Hepatocyte (in vitro differentiated cells): Measurements from ENCODE around the gene SORT1. TPM values are rescaled to one million over a fixed set of nuclear protein-coding genes. Genes with fewer than 3 reads are reported as not detected.

Source experiments
- DNase-seq: peaks from one replicate; pipeline ENCODE4 v3.0.0-alpha.2; 2016; ENCODE audit warnings: low spot score
- H2AFZ ChIP-seq: fragments of 200-600 bp; sonication (generic); 2 replicates; pipeline ENCODE4 v1.6.0; 2016; ENCODE audit warnings: antibody characterized with exemption, mild to moderate bottlenecking
- H3K27ac ChIP-seq: fragments of 200-600 bp; sonication (generic); 2 replicates; pipeline ENCODE4 v1.5.1; 2016; ENCODE audit warnings: mild to moderate bottlenecking
- H3K27me3 ChIP-seq: fragments of 200-600 bp; sonication (generic); 2 replicates; pipeline ENCODE4 v1.6.1; 2016
- H3K36me3 ChIP-seq: fragments of 200-600 bp; sonication (generic); replicated peaks from 2 replicates; pipeline ENCODE4 v1.5.1; 2016; ENCODE audit warnings: low read depth; ENCODE audit not compliant: insufficient read depth
- H3K4me1 ChIP-seq: fragments of 200-600 bp; sonication (generic); 2 replicates; pipeline ENCODE4 v1.5.1; 2016; ENCODE audit warnings: mild to moderate bottlenecking, moderate library complexity; ENCODE audit not compliant: insufficient read depth
- H3K4me2 ChIP-seq: fragments of 200-600 bp; sonication (generic); 2 replicates; pipeline ENCODE4 v1.6.0; 2016
- H3K4me3 ChIP-seq: fragments of 200-600 bp; sonication (generic); 2 replicates; pipeline ENCODE4 v1.5.1; 2016; ENCODE audit warnings: mild to moderate bottlenecking
- H3K79me2 ChIP-seq: fragments of 200-600 bp; sonication (generic); 2 replicates; pipeline ENCODE4 v1.6.0; 2017; ENCODE audit warnings: mild to moderate bottlenecking
- H3K9me2 ChIP-seq: fragments of 200-600 bp; sonication (generic); replicated peaks from 2 replicates; pipeline ENCODE4 v1.6.0; 2017; ENCODE audit warnings: mild to moderate bottlenecking; ENCODE audit not compliant: insufficient read depth
- H3K9me3 ChIP-seq: fragments of 200-600 bp; sonication (generic); 2 replicates; pipeline ENCODE4 v1.5.1; 2016; ENCODE audit warnings: low read depth, mild to moderate bottlenecking
- H4K20me1 ChIP-seq: fragments of 200-600 bp; sonication (generic); 2 replicates; pipeline ENCODE4 v1.6.0; 2016; ENCODE audit warnings: mild to moderate bottlenecking; ENCODE audit not compliant: insufficient read depth, poor library complexity, severe bottlenecking
- CTCF ChIP-seq: fragments of 200-600 bp; sonication (generic); IDR thresholded peaks from 2 replicates; pipeline ENCODE4 v1.5.1; 2016; ENCODE audit warnings: antibody characterized with exemption, mild to moderate bottlenecking; ENCODE audit not compliant: poor library complexity
- EZH2 ChIP-seq: fragments of 200-600 bp; sonication (generic); IDR thresholded peaks from 2 replicates; pipeline ENCODE4 v1.6.1; 2016; ENCODE audit warnings: antibody characterized with exemption, mild to moderate bottlenecking, borderline replicate concordance
- EZH2phosphoT487 ChIP-seq: fragments of 200-600 bp; sonication (generic); IDR thresholded peaks from one replicate; pipeline ENCODE4 v1.6.1; 2018; ENCODE audit warnings: antibody characterized with exemption, mild to moderate bottlenecking, low read depth, moderate library complexity; ENCODE audit not compliant: unreplicated experiment, severe bottlenecking
- WGBS: methylation state at CpG from one replicate; pipeline ENCODE4 v1.1.6; 2016; ENCODE audit warnings: low lambda C conversion rate; ENCODE audit errors: missing lambda C conversion rate; 5-methylcytosine and 5-hydroxymethylcytosine counted together
- polyA plus RNA-seq: library from polyadenylated mRNA; unstranded; fragments of >200 nt; fragmentation: Nextera tagmentation; extraction: Ambion mirVana; gene quantifications from 2 replicates; pipeline ENCODE4 v1.2.1, GENCODE V29; 2016
- total RNA-seq: library from RNA; depleted of rRNA; stranded (reverse); fragments of >200 nt; gene quantifications from 2 replicates; pipeline ENCODE4 v1.2.3, GENCODE V29; 2014

Gene SORT1
- total and polyA plus RNA-seq, 2 experiments from 2014 or later, result 43.7 to 59.3 TPM

GRCh38 chr1:109338608-109339007 lies 59.1 kb downstream of the SORT1 start:
- H3K9me2 ChIP-seq, result no peaks in the 10 kb centered on the region
- no peaks in the 10 kb centered on the region for H3K27me3 ChIP-seq
- DNase-seq, result no peak
- no peak for TF ChIP-seq EZH2phosphoT487
- no peak for TF ChIP-seq CTCF
- no peak for TF ChIP-seq EZH2
- no peaks in the 10 kb centered on the region for H3K79me2 ChIP-seq
- H3K4me2 ChIP-seq, result no peak overlapping the region
- no peaks in the 10 kb centered on the region for H3K9me3 ChIP-seq
- H3K4me1 ChIP-seq, result no peaks in the 10 kb centered on the region
- H2AFZ ChIP-seq, result no peak overlapping the region
- 93% methylated on average over 3 of the region's 3 CpGs for WGBS
- H4K20me1 ChIP-seq, result no peaks in the 10 kb centered on the region
- H3K4me3 ChIP-seq, result no peak overlapping the region
- no peaks in the 10 kb centered on the region for H3K36me3 ChIP-seq
- H3K27ac ChIP-seq, result no peak overlapping the region

- H3K27ac ChIP-seq, result no peak overlapping the region
- no peaks in the 10 kb centered on the region for H3K79me2 ChIP-seq
- no peaks in the 10 kb centered on the region for H3K36me3 ChIP-seq
- no peak for TF ChIP-seq EZH2phosphoT487
- H4K20me1 ChIP-seq, result no peaks in the 10 kb centered on the region
- no peaks in the 10 kb centered on the region for H3K9me2 ChIP-seq
- no peak overlapping the region for H3K4me2 ChIP-seq
- no peak for DNase-seq
- H3K27me3 ChIP-seq, result no peaks in the 10 kb centered on the region
- 96% methylated on average over 6 of the region's 6 CpGs for WGBS
- H3K9me3 ChIP-seq, result peaks cover 4% of the 10 kb centered on the region
- H3K4me1 ChIP-seq, result no peaks in the 10 kb centered on the region
- no peak overlapping the region for H3K4me3 ChIP-seq
- no peak overlapping the region for H2AFZ ChIP-seq
Measured at GRCh38 chr1:109338091-109338490, 59.6 kb downstream of the SORT1 start.

GRCh38 chr1:109335091-109335490 lies 62.6 kb downstream of the SORT1 start:
- H3K36me3 ChIP-seq, result no peaks in the 10 kb centered on the region

GRCh38 chr1:109331113-109331512 lies 66.6 kb downstream of the SORT1 start:
- Histone ChIP-seq H3K4me3 (no peak overlapping the region), H3K9me2 (no peaks in the 10 kb centered on the region), H2AFZ (no peak overlapping the region), H3K4me1 (no peaks in the 10 kb centered on the region), H3K27ac (no peak overlapping the region), H3K79me2 (no peaks in the 10 kb centered on the region), H4K20me1 (no peaks in the 10 kb centered on the region), H3K27me3 (no peaks in the 10 kb centered on the region), H3K4me2 (no peak overlapping the region), H3K9me3 (peaks cover 16% of the 10 kb centered on the region), H3K36me3 (no peaks in the 10 kb centered on the region)
- DNase-seq, result no peak
- TF ChIP-seq EZH2, result no peak

More at GRCh38 chr1:109335091-109335490, 62.6 kb downstream of the SORT1 start:
- Histone ChIP-seq H3K79me2 (no peaks in the 10 kb centered on the region), H4K20me1 (no peaks in the 10 kb centered on the region), H3K4me1 (no peaks in the 10 kb centered on the region), H2AFZ (no peak overlapping the region), H3K4me2 (no peak overlapping the region), H3K9me3 (peaks cover 16% of the 10 kb centered on the region), H3K27ac (no peak overlapping the region), H3K9me2 (no peaks in the 10 kb centered on the region), H3K4me3 (no peak overlapping the region), H3K27me3 (no peaks in the 10 kb centered on the region)
- 87% methylated on average over 4 of the region's 4 CpGs for WGBS
- TF ChIP-seq CTCF, result no peak
- TF ChIP-seq EZH2phosphoT487, result no peak
- no peak for TF ChIP-seq EZH2
- no peak for DNase-seq

GRCh38 chr1:109327285-109327684 lies 70.4 kb downstream of the SORT1 start:
- peaks cover 4% of the 10 kb centered on the region for H3K9me3 ChIP-seq
- TF ChIP-seq EZH2 (no peak), EZH2phosphoT487 (no peak), CTCF (no peak)
- H3K4me2 ChIP-seq, result no peak overlapping the region
- H3K27me3 ChIP-seq, result no peaks in the 10 kb centered on the region
- no peak overlapping the region for H2AFZ ChIP-seq
- H3K4me3 ChIP-seq, result no peak overlapping the region
- H3K9me2 ChIP-seq, result no peaks in the 10 kb centered on the region
- H3K36me3 ChIP-seq, result no peaks in the 10 kb centered on the region
- 89% methylated on average over 5 of the region's 5 CpGs for WGBS
- no peaks in the 10 kb centered on the region for H3K4me1 ChIP-seq
- no peaks in the 10 kb centered on the region for H4K20me1 ChIP-seq
- H3K27ac ChIP-seq, result no peak overlapping the region
- no peak for DNase-seq
- H3K79me2 ChIP-seq, result no peaks in the 10 kb centered on the region
